ENCODE results near the gene RAI14.

- TF ChIP-seq POLR2A (IDR thresholded peaks at IDR 0.05) (no peak), CTCF (IDR thresholded peaks at IDR 0.05) (no peak)
Measured at GRCh38 chr5:34865091-34865490, 209.0 kb downstream of the RAI14 start.

Measured in lower leg skin (tissue), 3 donors.